Transverse colon (tissue), 4 donors: ENCODE data around the gene CCBE1.
"Not testable (repeated sequence)": the region's sequence is repeated elsewhere in the genome, so short reads cannot be mapped to it uniquely, and the experiment has no call there.

ENCODE experiments used
- EP300 ChIP-seq: sonication (generic); formaldehyde crosslinking; IDR thresholded peaks from one replicate; pipeline ENCODE4 v1.6.1; 2017; ENCODE audit warnings: antibody characterized with exemption, low read depth
- POLR2AphosphoS5 ChIP-seq, 3 donors: sonication (generic); formaldehyde crosslinking; IDR thresholded peaks; one replicate each; pipeline ENCODE4 v1.6.1; 2016; ENCODE audit warnings: antibody characterized with exemption in 3 of 3
- TF ChIP-seq, protein P1 (sequence below), 5 experiments: fragments of 200-600 bp in 3 of 5; fragments of 450-650 bp in 2 of 5; sonication (generic) in 3 of 5; IDR thresholded peaks; 1 replicate in 2 of 5; 2 replicates in 3 of 5; pipeline ENCODE4 v1.5.1; 2016 to 2017; ENCODE audit warnings: antibody characterized with exemption in 5 of 5, inconsistent platforms in 3 of 5, mild to moderate bottlenecking in 2 of 5, moderate library complexity in 1 of 5

DNA sequence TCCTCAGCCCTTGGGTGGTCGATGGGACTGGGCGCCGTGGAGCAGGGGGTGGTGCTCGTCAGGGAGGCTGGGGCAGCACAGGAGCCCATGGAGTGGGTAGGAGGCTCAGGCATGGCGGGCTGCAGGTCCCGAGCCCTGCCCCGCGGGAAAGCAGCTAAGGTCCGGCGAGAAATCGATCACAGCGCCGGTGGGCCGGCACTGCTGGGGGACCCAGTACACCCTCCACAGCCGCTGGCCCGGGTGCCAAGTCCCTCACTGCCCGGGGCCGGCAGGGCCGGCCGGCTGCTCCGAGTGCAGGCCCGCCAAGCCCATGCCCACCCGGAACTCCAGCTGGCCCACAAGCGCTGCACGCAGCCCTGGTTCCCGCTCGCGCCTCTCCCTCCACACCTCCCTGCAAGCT lies 16.9 kb upstream of the CCBE1 start:
- not testable (repeated sequence) for TF ChIP-seq EP300; POLR2AphosphoS5 (IDR thresholded peaks at IDR 0.05)
- TF ChIP-seq, protein P1, sequence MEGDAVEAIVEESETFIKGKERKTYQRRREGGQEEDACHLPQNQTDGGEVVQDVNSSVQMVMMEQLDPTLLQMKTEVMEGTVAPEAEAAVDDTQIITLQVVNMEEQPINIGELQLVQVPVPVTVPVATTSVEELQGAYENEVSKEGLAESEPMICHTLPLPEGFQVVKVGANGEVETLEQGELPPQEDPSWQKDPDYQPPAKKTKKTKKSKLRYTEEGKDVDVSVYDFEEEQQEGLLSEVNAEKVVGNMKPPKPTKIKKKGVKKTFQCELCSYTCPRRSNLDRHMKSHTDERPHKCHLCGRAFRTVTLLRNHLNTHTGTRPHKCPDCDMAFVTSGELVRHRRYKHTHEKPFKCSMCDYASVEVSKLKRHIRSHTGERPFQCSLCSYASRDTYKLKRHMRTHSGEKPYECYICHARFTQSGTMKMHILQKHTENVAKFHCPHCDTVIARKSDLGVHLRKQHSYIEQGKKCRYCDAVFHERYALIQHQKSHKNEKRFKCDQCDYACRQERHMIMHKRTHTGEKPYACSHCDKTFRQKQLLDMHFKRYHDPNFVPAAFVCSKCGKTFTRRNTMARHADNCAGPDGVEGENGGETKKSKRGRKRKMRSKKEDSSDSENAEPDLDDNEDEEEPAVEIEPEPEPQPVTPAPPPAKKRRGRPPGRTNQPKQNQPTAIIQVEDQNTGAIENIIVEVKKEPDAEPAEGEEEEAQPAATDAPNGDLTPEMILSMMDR (IDR thresholded peaks at IDR 0.05) = not testable (repeated sequence)
